ENCODE results near the gene EFNA5.
"Not testable (repeated sequence)": the region's sequence is repeated elsewhere in the genome, so short reads cannot be mapped to it uniquely, and the experiment has no call there.

The EFNA5 gene

DNA sequence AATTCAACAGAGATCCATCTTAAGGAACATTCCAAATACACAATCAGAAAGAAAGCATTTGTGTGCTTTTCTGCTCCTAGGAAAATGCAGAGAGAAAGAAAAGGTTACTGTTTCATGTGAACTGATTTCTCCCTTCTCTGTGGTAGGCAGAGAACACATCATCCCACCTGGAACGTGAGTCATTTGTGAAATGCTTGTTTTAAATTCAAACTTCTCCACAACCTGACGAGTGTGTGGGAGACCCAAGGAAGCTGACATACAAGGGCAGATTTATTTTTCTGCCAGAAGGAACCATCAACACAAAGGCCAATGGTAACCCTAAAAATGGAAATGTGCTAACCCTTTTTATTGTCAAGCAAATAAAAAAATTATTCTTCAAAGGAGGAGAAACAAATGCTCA, 156.4 kb downstream of the EFNA5 start:
- DNase-seq, result no peak

DNA sequence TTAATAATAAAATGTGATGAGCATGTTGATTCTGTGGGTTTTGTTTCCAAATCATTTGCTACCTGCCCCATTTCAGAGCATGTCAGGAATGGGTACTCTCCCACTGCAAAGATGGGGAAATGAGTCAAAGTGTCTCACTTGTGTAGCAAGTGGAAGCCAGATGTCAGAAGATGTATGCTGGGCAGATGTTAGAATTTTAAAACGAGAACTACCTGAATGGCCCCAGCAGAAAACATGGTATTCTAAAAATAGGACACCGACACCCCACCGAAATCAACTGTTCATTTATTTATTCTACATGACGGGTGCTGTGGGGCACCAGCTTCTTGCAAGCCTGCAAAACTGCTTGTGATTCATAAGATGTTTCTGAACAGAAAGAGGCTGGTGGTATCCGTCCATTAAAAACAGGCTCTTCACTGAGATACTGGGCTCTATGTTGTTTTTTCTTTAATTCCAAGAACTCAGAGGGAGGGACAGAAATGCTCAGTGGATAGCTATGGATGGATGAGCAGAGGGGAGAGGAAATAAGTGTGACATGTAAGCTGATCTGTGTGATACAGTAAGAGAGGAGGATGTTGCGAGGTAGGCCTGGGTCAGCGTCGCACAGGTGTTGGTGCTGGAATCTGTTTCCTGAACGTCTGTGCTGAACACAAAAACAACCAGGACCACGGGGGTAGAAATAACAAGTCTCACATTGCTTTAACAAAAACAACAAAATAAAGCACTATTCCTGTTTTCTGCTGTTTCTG, 157.2 kb downstream of the EFNA5 start:
- no peak for DNase-seq

DNA sequence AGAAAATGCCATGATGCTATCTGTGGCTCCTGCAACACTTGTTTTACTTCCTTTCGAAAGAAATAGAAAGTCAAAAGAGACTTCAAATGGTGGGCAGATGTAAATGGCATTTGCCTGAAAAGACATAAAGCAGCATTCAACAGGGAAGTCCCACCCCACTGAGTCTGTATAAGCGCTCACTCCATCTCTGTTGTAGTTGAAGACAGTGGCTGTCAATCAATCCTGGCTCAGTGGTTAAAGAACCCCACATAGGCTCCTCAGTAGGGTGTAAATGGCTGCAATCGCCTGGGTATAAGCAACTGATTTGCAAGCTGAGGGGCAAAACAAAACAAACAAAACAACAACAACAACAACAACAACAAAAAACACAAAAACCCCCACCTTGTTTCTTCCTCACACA, 158.7 kb downstream of the EFNA5 start:
- DNase-seq, result no peak

DNA sequence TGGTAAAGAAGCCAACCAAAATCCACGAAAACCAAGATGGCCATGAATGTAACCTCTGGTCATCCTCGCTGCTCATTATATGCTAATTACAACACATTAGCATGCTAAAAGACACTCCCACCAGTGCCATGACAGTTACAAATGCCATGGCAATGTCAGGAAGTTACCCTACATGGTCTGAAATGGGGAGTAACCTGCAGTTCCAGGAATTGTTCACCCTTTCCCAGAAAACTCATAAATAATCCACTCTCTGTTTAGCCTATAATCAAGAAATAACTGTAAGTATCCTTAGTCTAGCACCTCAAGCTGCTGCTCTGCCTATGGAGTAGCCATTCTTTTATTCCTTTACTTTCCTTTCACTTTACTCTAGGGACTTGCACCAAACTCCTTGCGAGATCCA, 160.6 kb downstream of the EFNA5 start:
- DNase-seq, result no peak

DNA sequence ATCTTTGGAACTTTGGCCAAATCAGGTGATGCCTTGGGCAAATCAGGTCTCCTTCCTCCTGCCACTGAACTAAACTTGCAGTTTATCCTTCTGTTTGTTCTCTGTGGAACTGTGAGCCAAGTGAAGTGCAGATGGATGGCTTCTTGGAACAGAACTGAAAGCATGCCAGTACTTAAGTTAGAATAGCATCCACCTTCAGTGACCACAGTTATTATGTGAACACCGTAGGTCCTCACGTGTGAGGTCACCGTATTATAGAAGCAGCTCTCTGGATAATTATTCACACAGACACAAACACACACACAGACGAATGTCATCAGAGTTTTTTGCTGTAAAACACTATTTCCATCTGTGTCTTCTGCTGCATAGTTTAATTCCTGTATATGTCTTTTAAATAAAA, 162.6 kb downstream of the EFNA5 start:
- DNase-seq, result no peak

DNA sequence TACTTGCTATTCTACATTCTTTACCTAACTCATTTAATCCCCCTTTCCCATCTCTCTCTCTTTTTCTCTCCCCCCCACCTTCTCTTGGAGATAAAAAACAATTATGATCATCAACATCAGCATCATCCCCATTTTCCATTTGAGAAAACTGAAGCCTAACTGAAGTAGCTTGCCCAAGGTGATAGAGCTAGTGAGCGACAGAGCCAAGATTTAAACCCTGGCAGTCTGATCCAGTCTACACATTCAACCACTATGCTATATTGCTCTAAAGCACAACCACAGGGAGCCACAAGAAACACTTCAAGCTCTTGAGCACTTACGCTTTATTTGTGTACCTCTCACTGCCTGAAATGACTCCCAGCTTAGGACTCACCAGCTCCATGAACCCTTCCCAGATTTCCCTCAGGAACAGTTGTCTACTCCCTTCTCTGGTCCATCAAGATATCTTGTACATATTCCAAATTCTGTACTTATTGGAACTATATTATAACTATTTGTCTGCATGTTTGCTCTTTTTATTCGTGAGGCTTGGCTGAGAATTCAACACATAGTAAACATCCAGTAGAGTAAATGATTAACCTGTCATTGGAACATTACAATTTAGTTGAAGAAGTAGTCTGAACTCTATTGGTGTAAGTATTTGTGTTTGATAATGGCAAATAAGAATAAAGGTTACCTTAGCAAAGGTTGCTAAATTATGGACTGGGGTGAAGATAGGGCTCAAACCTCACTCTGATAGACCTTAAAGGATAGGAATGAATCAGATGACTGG, 164.8 kb downstream of the EFNA5 start:
- no peak for DNase-seq

DNA sequence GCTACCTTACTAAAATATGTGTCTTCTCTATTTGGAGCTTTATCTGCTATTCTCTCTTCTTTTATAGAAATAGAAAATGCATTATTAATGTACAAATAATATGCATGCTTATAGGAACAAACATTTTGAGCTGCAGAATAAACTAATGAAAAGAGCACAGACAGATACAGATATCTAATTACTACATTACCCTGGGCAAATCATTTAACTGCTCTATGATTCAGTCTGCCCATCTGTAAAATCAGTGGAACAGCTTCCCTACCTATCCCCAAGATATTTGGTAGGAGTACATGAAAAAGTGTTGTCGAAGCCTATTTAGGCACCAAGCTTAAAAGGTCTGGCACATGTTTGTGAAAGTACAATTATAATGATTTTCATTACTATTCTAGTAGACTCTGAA, 166.3 kb downstream of the EFNA5 start:
- DNase-seq, result no peak

DNA sequence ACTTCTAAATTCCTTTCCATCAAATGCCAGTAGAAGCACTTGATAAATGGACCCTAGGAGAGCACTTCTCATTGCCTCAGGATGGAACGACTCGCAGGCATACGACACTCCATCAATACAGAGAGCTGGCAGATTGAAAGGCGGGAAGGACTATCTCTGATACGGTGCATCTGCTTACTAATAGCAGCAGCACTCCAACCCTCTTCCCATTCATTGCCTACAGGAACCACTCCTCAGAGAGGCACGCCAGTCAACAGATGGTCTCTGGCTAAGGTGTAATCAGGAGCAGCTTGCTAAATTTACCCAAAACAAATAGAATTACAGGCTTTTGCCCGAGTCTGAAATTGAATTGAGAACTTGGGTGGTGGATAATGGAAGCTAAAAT, 168.1 kb downstream of the EFNA5 start:
- no peak for DNase-seq

DNA sequence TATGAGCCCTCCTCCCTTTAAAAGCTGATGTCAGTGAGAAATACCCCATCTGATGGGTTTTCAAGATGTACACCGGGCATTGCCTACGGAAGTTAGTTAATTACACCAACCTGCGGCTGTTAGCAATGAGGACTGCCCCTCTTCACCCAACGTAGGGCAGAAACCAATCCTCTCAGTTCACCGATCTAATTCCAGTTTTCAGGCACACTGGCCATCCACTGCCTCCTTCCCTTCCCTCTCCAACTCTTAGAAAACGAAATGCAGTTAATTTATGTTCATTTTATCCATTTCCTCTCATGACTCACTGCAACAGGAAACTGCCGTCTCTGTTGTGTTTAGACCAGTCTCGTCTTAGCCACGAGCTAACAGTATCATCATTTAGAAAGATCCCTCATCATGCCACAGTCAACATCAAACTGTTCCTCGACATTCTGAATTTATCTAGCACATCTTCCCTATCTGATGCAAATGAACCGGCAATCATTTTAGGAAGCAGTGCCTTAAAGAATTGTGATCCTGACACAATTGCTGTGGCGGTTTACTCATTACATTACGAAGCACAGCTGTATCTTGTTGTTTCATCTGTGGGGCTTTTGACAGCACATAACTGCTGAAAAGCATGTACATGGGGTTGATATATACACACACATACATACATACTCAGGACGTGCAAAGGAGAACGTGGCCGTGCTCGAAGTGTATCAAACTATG, 168.6 kb downstream of the EFNA5 start:
- no peak for DNase-seq

DNA sequence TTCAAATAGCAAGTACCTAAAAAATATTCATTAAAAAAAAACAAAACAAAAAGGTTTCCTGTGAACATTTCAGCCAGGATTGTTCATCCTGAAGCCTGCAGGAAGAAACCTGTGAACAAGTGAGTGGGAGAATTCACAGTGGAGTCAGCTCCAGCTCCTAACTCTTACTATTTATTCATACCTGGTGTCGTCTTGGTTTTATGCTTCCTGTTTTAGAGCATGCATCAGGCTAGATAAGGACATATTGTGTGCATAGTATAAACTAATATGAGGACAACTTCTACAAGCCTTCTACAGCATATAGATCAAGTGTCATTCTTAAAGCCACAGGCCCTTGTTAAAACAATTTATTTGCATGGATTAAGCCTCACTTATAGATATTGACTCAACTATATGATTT, 169.9 kb downstream of the EFNA5 start:
- no peak for DNase-seq

DNA sequence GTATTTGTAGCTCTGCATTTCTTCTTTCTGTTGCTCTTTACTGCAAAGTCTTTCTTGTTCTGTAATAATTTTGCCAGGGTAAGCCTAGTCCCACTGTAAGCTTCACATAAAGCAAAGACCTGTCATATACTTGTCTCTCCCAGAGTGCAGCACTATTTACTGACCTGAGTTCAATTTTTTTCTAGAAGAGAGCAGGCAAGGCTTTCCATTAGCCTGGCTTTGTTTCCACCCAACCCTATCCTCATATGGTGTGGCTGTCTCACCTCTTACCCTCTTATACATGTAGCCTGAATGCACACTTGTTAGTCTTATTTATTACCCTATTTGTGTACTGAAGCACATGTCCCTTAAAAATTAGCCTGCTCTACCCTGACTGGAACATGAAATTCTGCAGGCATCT, 170.4 kb downstream of the EFNA5 start:
- no peak for DNase-seq

DNA sequence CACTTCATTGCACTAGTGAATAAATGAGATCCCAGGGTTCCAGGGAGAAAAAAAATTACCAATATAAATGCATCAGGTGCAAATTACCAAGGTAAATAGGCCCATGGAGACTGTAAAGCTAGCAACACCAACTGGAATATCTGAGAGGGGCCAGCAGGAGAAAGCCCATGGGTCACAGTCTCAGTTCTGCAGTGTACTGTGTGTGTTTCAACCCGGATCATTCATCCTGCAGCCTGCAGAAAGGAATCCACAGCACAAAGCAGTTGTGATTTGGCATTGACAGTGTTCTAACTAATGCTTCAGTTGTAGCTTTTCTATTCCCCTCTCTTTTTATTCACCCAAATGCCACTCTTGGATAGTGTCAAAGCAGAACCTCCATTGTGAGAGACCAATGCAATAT, 171.0 kb downstream of the EFNA5 start:
- DNase-seq, result no peak

DNA sequence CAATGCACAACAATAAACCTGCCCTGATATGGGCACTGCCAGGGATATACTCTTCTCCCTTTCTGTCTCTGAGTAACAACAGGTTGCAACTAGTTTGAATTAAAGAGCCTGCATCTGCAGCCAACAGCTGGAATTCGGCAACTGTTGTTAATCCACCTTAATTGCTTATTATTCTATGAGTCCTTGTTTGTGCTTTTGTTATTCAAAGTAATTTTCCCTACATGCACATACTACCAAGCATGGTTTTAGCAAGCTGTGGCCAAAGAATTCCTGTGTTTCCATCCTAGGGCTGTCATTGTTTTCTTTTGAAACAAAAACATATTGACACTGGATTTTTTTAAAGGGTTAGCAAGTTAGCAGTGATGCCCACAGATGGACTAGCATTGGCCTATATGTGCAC, 171.5 kb downstream of the EFNA5 start:
- DNase-seq, result no peak

DNA sequence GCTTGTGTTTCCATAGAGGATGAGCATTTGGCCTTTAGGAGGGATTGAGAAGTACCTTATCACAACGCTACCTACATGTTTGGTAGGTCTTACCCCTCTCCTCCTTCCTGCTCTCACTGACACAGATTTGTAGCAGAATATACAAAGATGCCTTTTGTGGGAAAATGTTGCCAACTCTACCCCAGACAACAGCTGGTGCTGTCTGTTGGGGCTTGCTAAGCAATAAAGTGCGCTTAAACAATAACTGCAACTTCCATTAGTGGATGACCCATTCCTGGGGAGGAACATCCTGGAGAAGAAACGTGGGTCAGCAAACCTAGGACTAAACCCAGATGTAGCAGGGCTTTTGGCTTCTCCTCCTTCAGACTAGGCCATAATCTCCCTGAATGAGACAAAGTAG, 174.3 kb downstream of the EFNA5 start:
- no peak for DNase-seq

DNA sequence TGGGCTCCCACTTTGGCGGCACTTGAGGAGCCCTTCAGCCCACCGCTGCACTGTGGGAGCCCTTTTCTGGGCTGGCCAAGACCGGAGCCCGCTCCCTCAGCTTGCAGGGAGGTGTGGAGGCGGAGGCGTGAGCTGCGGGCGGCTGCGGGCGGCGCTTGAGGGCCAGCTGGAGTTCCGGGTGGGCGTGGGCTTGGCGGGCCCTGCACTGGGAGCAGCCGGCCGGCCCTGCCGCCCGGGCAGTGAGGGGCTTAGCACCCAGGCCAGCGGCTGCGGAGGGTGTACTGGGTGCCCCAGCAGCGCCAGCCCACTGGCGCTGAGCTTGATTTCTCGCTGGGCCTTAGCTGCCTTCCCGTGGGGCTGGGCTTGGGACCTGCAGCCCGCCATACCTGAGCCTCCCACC, 176.6 kb downstream of the EFNA5 start:
- not testable (repeated sequence) for DNase-seq

DNA sequence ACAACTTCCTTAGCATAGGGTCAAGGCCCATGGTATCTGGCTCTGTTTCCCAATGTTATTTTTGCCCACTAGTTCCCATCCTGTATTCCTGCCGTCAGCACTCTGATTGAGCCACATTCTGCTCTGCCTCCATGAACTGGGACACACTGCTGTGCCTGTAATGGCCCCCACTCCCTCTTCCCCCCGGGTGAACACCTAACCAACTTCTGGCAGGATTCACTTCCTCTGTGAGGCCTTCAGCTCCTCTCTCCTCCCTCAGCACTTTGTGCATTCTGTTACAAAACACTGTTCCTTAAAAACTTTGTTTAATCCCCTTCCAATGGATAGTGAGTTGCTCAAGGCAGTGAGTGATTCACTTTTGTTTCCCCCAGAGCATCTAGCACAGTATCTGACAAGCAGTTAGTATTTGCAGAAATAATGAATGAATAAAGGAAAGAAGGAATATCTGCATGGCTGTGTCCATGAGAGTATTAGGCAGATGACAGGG, 183.6 kb downstream of the EFNA5 start:
- no peak for DNase-seq

DNA sequence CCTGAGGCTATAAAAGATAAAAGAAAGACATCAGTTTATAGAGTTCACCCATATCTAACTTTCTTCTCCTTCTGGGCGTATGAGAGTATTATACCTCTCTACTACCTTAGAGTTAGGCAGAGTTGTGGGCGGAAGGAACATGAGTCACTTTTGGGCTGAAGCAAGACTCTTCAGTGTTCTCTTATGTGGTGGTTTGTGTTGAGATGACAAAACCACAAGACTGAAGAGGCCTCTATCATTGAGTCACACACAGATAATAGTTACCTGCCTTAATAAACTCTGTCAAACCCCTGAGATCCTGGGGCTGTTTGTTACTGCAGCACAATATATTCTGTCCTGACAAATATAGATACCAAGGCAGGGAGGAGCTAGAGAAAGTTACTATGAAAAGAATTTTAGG, 184.2 kb downstream of the EFNA5 start:
- DNase-seq, result peak; percentile 37

DNA sequence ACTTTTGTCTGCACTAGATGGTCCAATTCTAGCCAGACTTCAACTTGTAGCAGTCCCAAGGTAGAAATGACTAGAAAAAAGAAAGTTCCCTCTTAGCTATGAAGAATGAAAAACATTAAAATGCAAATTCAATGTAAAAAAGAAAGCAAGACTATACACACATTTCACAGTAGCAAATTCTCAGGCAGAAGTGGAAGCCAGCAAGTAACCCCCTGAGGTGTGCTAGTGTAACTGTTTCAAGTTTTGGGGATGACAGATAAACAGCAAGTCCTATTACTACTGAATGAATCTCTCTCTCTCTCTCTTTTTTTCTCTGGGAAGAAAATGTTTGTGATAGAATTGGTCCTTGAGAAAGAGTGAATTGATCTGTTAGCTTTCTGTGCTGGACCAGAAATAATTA, 185.6 kb downstream of the EFNA5 start:
- no peak for DNase-seq

DNA sequence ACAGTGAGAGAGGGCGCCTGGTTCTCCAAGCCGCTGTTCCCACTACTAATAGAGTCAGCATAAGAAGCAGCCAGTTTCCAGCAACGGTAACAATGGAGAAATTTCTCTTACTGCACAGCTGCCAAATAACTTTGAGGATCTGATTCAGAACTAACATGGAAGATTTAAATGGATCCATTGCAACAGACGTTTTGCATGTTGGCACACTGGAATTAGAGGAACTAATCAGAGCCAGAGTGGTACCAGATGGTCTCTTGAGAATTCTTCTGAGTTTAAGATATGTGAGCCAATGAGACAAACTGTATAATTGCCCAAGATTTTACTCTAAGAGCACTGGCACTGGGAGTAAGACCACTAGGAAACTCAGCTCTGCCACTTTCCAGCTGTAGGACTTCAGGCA, 186.5 kb downstream of the EFNA5 start:
- no peak for DNase-seq

DNA sequence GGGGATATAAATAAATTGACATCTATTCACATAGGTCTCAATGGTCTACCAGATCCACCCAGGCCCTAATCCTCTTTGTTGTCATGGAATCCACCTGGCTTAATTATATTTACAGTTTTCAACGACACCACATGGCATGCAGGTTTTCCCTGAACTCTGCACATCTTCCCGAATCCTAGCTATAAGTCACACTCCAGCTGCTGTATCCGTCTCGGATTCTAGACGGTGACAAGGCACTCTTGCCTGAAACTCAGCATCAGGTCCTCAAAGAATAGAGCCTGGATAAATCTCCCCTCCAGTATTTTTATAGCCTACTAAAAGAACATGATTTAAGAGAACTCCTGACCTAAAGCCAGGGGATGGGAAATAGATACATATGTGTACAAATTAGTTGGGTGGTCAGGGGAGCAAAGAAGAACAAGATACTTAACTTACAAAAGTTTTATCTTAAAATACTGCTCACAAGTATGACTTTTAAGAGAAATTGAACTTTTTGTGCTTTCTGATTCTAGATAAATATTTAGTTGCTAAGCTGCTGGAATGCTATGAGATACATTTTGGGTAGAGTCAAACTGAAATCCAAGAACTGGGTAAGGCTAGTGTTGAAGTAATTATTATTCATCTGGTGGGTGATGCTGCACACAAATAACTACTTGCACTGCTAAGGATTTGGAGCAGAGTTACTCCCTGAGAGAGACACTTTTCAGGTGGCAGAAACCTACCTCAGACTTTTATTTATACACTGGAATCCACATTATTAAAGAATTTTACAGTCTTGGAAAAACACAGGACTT, 187.3 kb downstream of the EFNA5 start:
- no peak for DNase-seq

DNA sequence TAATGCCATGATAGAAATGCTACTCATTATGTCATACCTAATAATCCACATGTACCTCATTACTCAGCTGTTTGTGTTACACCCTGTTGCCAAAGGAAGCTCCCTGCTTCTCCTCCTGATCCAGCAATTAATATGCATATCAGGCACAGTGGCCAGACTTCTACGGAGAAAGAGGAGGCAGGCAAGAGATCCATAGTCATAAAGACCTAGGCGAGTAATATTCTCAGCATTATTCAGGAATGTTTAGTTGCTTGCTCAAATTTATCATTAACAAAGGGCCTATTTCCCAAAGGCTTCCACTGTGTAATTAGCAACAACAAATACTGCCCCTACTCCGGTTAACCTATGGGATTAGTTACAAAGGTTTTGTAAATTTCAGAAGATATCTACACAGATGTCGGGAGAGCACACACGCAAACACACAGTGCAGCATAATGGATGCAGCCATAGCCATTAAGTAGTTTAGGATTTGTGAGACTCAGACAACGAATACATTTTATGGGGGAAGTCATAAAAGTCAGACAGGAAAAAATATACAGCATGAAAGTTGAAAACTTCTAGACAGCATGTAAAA, 192.6 kb downstream of the EFNA5 start:
- DNase-seq, result no peak

DNA sequence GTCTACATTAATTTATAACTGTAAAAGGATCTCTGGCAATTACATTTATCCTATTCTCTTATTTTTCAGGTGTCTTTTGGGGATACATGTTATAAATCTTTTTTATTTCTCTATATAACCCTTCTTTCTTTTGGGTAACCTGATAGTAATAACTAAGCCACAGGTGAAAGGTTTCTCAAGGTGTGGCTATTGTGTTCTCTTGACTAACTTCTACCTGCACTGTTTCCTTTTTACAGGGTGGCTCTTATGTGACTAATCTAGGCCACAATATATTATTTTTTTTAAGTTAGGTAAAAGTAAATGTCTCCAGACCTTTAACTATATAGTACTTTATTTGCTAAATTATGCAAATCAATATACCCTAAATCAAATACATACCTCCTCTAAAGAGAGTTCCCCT, 193.2 kb downstream of the EFNA5 start:
- DNase-seq, result no peak

DNA sequence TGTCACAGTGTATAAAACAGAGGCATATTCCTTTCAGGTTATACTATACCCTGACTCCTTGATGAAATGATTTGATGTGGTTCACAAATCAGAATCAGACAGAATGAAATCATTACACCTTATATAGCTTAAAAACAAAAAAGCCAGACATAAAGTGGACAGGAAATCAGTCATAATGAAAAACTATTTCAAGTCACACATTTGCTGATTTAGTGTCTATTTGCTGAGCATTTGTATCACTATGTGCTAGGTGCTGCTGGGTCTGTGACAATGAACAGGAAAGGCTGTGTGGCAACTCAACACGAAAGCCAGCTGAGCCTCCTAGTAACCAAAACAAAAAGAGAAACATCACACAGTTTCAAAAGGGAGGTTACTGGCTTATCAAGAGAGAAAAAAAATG, 194.0 kb downstream of the EFNA5 start:
- DNase-seq, result no peak
